Measurements from ENCODE around the gene ANKRD11. TPM values are rescaled to one million over a fixed set of nuclear protein-coding genes. Genes with fewer than 3 reads are reported as not detected.
"Not testable (repeated sequence)": the region's sequence is repeated elsewhere in the genome, so short reads cannot be mapped to it uniquely, and the experiment has no call there.

The ANKRD11 gene
- total RNA-seq, 2 experiments from 2014 or later = 184 to 235 TPM

DNA sequence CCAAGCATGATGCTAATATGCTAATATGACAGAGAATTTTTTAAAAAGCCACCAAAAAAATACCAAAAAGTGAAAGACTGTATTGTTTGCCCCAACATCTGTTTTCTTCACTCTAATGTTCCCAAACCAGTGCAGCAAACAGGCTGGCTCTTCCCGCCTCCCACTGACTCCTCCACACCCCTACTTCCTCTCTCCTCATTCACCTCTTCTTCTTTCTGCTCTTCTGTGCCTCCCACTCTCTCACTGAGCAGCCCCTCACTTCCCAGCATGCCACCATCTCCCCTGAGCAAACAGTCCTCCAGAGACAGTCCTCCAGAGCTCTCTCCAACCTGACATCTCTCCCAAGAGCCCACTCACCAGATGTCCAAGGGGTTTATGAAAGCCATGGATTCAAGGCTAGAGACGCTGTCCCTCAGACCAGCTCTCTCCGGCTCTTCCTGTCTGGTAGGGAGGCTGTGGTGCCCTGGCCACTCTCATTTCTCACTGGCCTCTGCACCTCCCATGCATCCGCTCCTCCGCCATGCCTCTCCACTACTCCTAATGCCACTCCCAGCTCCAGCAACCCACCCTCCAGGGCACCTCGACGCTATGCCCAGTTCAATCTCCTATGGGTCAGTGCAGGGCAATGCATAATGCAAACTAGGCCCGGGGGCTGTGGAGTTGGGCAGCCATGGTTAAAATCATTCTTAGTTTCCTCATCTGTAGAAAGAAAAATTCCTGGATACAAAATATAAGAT is 52.9 kb downstream of the ANKRD11 start:
- peak overlapping the region; percentile 21 for H3K27ac Mint-ChIP-seq
- H3K36me3 Mint-ChIP-seq = peaks cover 24% of the 10 kb centered on the region
- no peaks in the 10 kb centered on the region for H3K9me3 Mint-ChIP-seq (ENCODE audit: low read depth)
- no peaks in the 10 kb centered on the region for H3K27me3 Mint-ChIP-seq
- CTCF ChIA-PET = no interaction called here
- ATAC-seq (no peak), DNase-seq (no peak)
- H3K4me3 Mint-ChIP-seq = no peak overlapping the region
- H3K4me1 Mint-ChIP-seq = peaks cover 79% of the 10 kb centered on the region

DNA sequence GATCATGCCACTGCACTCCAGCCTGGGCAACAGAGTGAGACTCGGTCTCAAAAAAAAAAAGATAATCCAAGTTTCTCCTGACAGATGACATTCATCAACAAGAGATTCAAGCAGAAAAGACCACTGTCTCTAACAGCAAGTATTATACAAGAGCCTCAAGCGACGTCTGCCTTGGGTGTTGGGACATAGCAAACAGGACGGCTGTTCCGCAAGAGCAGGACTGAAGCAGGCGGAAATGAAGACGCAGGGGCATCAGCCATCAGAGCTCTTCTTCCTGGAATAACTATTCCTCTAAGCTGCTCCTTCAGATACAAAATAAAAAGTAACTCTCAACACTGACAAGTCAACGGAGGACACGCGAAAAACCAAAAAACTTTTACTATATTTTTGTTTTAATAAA is 54.0 kb downstream of the ANKRD11 start:
- CTCF ChIA-PET = interaction anchor here (0.6 to 1.7 kb wide), 3 partner anchors 17 to 73 kb away, joined by 3 to 5 read pairs (median 3); partner anchors contain the start of gene SPG7
- Mint-ChIP-seq H3K9me3 (ENCODE audit: low read depth) (no peaks in the 10 kb centered on the region), H3K27me3 (no peaks in the 10 kb centered on the region), H3K4me1 (peaks cover 70% of the 10 kb centered on the region), H3K4me3 (no peak overlapping the region), H3K27ac (no peak overlapping the region), H3K36me3 (peaks cover 22% of the 10 kb centered on the region)
- no peak for DNase-seq
- ATAC-seq = no peak

DNA sequence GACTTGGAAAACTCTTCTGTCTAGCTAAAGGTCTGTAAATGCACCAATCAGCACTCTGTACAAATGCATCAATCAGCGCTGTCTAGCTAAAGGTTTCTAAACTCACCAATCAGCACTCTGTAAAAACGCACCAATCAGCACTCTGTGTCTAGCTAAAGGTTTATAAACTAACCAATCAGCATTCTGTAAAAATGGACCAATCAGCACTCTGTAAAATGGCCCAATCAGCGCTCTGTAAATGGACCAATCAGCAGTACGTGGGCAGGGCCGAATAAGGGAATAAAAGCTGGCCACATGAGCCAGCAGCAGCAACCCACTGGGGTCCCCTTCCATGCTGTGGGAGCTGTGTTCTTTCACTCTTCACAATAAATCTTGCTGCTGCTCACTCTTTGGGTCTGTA is 55.3 kb downstream of the ANKRD11 start:
- Mint-ChIP-seq H3K36me3 (peaks cover 16% of the 10 kb centered on the region), H3K4me3 (peak overlapping the region; percentile 63), H3K27ac (peak overlapping the region; percentile 63), H3K4me1 (peaks cover 57% of the 10 kb centered on the region)
- DNase-seq; H3K27me3 Mint-ChIP-seq; H3K9me3 Mint-ChIP-seq (ENCODE audit: low read depth): not testable (repeated sequence)
- CTCF ChIA-PET = interaction anchor here (1.2 to 1.7 kb wide), 3 partner anchors 20 to 119 kb away, joined by 3 to 5 read pairs (median 4); partner anchors contain the start of gene SPG7
- ATAC-seq = peak; percentile 7

DNA sequence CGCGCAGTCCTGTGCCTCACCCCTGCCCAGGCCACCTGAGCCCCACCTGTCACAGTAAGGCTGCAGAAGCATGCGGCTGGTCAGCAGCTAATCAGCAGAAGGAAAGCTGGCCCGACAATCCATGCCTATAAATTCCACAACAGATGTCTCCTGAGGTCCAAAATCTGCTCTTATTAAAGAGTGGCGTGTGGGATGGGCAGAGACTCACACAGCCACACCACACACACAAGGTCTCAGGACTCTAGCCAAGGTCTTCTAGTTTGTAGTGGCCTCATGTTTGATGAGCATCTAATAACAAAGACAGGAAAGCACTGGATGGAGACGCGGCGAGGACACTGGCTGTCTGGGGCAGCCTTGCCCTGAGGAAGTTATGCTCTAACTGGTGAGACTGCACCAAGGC is 55.9 kb downstream of the ANKRD11 start:
- H3K27ac Mint-ChIP-seq = no peak overlapping the region
- DNase-seq (no peak), ATAC-seq (no peak)
- H3K9me3 Mint-ChIP-seq (ENCODE audit: low read depth) = no peaks in the 10 kb centered on the region
- CTCF ChIA-PET = interaction anchor here (1.6 kb wide), 1 partner anchor 119 kb away, joined by 4 read pairs; no protein-coding TSS in a partner anchor
- no peaks in the 10 kb centered on the region for H3K27me3 Mint-ChIP-seq
- peaks cover 51% of the 10 kb centered on the region for H3K4me1 Mint-ChIP-seq
- peaks cover 16% of the 10 kb centered on the region for H3K36me3 Mint-ChIP-seq
- H3K4me3 Mint-ChIP-seq = no peak overlapping the region

DNA sequence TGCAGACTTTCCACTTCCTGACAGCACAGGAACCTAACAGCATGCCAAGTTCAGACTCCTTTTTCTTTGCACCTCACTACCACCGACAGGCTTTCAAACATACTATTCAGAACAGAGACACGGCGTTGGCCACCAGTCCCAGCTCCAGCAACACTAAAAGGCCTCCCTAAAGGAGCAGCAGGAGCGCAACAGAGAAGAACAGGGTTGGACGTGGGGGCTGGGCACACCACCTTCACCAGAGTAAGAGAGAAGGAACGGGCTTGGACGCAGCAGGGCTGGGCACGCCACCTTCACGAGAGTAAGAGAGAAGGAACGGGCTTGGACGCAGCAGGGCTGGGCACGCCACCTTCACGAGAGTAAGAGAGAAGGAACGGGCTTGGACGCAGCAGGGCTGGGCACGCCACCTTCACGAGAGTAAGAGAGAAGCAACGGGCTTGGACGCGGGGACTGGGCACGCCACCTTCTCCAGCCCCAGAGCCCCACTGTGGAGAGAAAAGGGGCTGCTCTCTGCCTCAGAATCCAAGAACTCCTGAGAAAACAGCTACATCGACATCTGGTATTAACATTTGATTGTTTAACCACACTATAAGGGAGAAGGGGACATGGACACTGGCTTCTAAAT is 56.9 kb downstream of the ANKRD11 start:
- H3K27me3 Mint-ChIP-seq; H3K27ac Mint-ChIP-seq; H3K4me3 Mint-ChIP-seq; H3K9me3 Mint-ChIP-seq (ENCODE audit: low read depth); DNase-seq; CTCF ChIA-PET; ATAC-seq: not testable (repeated sequence)
- peaks cover 16% of the 10 kb centered on the region for H3K36me3 Mint-ChIP-seq
- H3K4me1 Mint-ChIP-seq = peaks cover 43% of the 10 kb centered on the region

DNA sequence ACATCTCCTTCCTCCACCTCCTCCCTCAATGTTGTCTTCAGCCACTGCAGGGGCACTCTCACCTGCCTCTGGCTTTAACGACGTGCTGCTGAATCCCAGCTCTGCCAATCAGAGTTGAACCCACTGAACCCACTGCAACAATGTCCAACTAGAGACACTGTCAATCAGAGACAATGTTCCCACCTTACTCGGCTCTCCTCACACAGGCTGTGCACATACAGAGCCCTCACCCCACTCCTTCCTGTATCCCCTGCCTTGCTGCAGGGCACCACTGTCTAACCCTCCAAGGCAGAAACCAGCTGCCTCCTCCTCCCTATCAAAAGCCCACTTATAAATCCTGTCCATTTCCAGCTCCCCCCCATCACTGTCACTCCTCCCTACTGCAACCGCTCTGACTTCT is 58.7 kb downstream of the ANKRD11 start:
- no peaks in the 10 kb centered on the region for H3K27me3 Mint-ChIP-seq
- H3K9me3 Mint-ChIP-seq (ENCODE audit: low read depth) = no peaks in the 10 kb centered on the region
- H3K4me3 Mint-ChIP-seq = no peak overlapping the region
- no peak overlapping the region for H3K27ac Mint-ChIP-seq
- CTCF ChIA-PET = no interaction called here
- H3K4me1 Mint-ChIP-seq = peaks cover 36% of the 10 kb centered on the region
- peaks cover 18% of the 10 kb centered on the region for H3K36me3 Mint-ChIP-seq
- DNase-seq (no peak), ATAC-seq (no peak)

DNA sequence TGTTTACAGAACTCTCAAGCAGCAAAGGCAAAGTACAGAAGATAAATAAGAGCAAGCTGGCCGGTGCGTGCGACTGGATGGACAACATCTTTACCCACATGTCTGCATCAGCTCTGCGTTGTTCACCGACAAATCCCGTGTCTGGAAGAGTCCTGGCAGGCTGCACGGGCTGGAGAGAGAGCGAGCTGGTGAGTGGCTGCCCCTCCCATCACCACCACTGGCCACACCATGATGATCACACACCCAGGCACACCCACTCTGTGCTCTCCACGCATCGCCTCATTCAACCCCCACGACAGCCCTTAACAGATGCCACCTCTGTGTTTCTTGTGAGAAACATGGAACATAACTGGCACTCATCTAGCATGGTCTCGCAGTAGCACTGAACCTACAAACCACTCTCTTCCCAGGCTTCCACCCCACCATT is 59.2 kb downstream of the ANKRD11 start:
- ATAC-seq = no peak
- DNase-seq = no peak
- Mint-ChIP-seq H3K9me3 (ENCODE audit: low read depth) (no peaks in the 10 kb centered on the region), H3K27me3 (no peaks in the 10 kb centered on the region), H3K36me3 (peaks cover 23% of the 10 kb centered on the region), H3K27ac (no peak overlapping the region), H3K4me3 (no peak overlapping the region), H3K4me1 (peaks cover 37% of the 10 kb centered on the region)
- CTCF ChIA-PET = no interaction called here

DNA sequence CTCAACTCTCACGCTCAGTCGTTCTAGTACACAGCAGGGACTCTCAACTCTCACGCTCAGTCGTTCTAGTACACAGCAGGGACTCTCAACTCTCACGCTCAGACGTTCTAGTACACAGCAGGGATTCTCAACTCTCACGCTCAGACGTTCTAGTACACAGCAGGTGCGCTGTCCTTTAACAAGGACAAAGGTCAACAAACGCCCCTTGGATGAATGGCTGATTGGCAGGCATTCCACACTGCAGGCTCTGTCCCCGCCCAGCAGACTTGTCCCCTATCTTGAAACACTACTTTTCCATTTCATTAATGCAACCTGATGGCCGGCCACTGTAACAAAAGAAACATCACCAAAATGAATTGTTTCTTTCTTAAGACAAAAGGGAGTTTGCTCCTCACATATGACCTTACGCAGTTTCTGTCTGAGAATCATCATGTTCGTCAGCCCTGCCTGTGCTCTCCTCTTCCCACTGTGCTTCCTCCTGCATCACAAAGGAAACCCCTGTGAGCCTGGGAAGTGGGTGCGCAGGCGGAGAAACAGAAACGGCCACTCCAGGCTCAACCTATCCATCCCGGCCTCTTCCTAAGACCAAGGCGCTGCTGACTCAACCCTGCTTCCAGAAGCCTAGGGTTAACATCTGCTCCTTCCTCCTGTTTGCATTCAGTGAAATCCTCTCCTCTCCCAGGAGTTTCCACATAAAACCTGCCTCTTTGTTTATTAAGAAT is 59.8 kb downstream of the ANKRD11 start:
- CTCF ChIA-PET = no interaction called here
- no peak overlapping the region for H3K27ac Mint-ChIP-seq

DNA sequence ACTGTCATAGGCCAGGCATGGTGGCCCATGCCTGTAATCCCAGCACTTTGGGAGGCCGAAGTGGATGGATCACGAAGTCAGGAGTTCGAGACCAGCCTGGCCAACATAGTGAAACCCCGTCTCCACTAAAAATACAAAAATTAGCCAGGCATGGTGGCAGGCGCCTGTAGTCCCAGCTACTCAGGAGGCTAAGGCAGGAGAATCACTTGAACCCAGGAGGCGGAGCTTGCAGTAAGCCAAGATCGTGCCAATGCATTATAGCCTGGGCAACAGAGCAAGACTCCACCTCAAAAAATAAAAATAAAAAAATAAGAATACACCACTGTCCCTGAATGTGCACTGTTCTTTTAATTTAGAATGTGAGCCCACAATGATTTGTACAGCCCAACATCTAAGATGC is 61.8 kb downstream of the ANKRD11 start:
- H3K4me3 Mint-ChIP-seq; H3K27me3 Mint-ChIP-seq; CTCF ChIA-PET; ATAC-seq; H3K27ac Mint-ChIP-seq; DNase-seq; H3K9me3 Mint-ChIP-seq (ENCODE audit: low read depth): not testable (repeated sequence)
- Mint-ChIP-seq H3K4me1 (peaks cover 37% of the 10 kb centered on the region), H3K36me3 (peaks cover 30% of the 10 kb centered on the region)

More for the DNA sequence above, 59.8 kb downstream of the ANKRD11 start:
- peaks cover 23% of the 10 kb centered on the region for H3K36me3 Mint-ChIP-seq
- no peaks in the 10 kb centered on the region for H3K9me3 Mint-ChIP-seq (ENCODE audit: low read depth)
- ATAC-seq (no peak), DNase-seq (no peak)
- no peaks in the 10 kb centered on the region for H3K27me3 Mint-ChIP-seq
- no peak overlapping the region for H3K4me3 Mint-ChIP-seq
- peaks cover 37% of the 10 kb centered on the region for H3K4me1 Mint-ChIP-seq

DNA sequence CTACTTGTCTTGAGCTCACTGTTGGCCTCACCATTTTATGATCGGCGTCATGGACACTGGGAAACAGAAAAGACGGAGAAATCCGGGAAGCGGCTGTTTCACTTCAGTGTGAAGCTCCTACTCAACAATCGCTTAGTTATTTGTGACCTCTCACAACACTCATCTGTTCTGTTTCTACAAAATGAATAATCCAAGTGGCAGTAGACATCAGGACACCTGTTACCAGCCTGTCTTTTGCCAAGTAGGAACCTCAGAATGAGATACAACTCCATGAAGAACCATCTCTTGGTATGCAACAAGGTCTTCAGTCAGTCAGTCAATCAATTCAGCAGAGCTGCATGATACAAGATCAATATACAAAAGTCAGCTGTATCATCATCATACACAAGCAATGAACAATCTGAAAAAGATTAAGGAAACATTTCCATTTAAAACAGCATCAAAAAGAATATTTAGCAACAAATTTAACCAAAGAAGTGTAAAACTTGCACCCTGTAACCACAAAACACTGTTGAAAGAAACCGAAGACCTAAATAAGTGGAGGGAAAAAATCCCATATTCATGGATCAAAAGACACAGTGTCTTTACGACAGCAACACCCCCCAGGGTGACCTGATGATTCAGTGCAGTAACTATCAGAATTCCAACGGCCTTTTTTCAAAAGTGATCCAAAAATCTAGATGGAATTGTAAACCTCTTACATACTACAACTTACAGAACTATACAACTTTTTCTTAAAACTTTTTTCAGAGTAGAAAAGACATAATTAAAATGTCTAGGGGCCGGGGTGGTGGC is 63.4 kb downstream of the ANKRD11 start:
- Mint-ChIP-seq H3K9me3 (ENCODE audit: low read depth) (no peaks in the 10 kb centered on the region), H3K27me3 (no peaks in the 10 kb centered on the region), H3K4me3 (no peak overlapping the region), H3K36me3 (peaks cover 32% of the 10 kb centered on the region), H3K27ac (no peak overlapping the region), H3K4me1 (peaks cover 53% of the 10 kb centered on the region)
- CTCF ChIA-PET = no interaction called here
- DNase-seq (no peak), ATAC-seq (no peak)

DNA sequence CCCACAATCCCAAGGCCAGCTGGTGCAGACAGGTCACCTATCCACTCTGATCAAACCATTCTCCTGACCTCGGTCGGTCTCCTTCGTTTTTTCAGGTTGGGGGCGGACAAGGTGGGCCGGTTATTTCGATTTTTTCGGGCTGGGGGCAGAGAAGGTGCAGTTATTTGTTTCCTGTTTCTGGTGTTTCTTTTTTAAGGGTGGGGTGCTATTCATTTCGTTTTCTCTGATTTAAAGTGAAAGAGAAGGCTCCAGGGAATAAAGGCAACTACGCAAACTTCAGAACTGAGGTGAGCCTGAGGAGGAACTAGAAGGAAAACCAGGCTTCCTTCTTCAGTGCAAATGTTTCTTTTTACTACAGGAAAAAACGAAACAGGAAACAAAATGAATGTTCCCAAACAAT is 64.8 kb downstream of the ANKRD11 start:
- H3K9me3 Mint-ChIP-seq (ENCODE audit: low read depth) = no peaks in the 10 kb centered on the region
- CTCF ChIA-PET = no interaction called here
- no peak overlapping the region for H3K27ac Mint-ChIP-seq
- no peak overlapping the region for H3K4me3 Mint-ChIP-seq
- no peak for ATAC-seq
- no peak for DNase-seq
- H3K4me1 Mint-ChIP-seq = peaks cover 62% of the 10 kb centered on the region
- H3K36me3 Mint-ChIP-seq = peaks cover 35% of the 10 kb centered on the region
- no peaks in the 10 kb centered on the region for H3K27me3 Mint-ChIP-seq

DNA sequence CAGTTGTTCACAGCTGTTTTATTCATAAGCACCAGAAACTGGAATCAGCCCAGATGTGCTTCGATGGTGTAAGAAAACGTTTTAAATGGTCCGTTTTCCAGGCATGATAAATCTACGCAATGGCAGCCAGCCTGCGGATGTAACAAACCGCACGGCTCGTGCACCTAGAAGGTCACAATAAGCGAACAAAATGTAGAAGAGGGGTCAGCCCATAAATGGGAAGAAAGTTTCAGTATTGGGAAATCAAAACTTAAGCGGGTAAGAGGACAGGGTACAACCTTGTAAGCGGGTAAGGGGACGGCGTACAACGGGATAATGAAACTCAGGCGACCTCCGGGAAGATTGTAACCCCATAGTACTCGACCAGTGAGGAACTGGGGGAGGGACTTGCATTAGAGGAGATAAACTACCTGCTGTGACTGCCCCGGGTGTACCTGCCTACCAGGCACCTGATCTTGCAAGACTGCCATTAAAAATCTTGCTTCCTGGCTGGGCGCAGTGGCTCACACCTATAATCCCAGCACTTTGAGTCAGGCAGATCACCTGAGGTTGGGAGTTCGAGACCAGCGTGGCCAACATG is 66.6 kb downstream of the ANKRD11 start:
- Mint-ChIP-seq H3K36me3 (peaks cover 41% of the 10 kb centered on the region), H3K4me1 (peaks cover 74% of the 10 kb centered on the region), H3K27me3 (no peaks in the 10 kb centered on the region), H3K4me3 (no peak overlapping the region), H3K9me3 (ENCODE audit: low read depth) (no peaks in the 10 kb centered on the region), H3K27ac (peak overlapping the region; percentile 27)
- no peak for DNase-seq
- CTCF ChIA-PET = interaction anchor here (1.0 to 1.6 kb wide), 2 partner anchors 66 to 85 kb away, joined by 3 to 4 read pairs; no protein-coding TSS in a partner anchor
- no peak for ATAC-seq
